Transverse colon (tissue), 3 donors: ENCODE measurements around the gene JAZF1.

Source experiments
- EP300 ChIP-seq: sonication (generic); formaldehyde crosslinking; IDR thresholded peaks from one replicate; pipeline ENCODE4 v1.6.1; 2017; ENCODE audit warnings: antibody characterized with exemption, low read depth
- POLR2A ChIP-seq: fragments of 450-650 bp; IDR thresholded peaks from one replicate; pipeline ENCODE4 v1.6.1; 2016; ENCODE audit warnings: antibody characterized with exemption, mild to moderate bottlenecking, moderate library complexity
- TF ChIP-seq, protein P1 (sequence below), 5 experiments: fragments of 200-600 bp in 3 of 5; fragments of 450-650 bp in 2 of 5; sonication (generic) in 3 of 5; IDR thresholded peaks; 1 replicate in 2 of 5; 2 replicates in 3 of 5; pipeline ENCODE4 v1.5.1; 2016 to 2017; ENCODE audit warnings: antibody characterized with exemption in 5 of 5, inconsistent platforms in 3 of 5, mild to moderate bottlenecking in 2 of 5, moderate library complexity in 1 of 5

DNA sequence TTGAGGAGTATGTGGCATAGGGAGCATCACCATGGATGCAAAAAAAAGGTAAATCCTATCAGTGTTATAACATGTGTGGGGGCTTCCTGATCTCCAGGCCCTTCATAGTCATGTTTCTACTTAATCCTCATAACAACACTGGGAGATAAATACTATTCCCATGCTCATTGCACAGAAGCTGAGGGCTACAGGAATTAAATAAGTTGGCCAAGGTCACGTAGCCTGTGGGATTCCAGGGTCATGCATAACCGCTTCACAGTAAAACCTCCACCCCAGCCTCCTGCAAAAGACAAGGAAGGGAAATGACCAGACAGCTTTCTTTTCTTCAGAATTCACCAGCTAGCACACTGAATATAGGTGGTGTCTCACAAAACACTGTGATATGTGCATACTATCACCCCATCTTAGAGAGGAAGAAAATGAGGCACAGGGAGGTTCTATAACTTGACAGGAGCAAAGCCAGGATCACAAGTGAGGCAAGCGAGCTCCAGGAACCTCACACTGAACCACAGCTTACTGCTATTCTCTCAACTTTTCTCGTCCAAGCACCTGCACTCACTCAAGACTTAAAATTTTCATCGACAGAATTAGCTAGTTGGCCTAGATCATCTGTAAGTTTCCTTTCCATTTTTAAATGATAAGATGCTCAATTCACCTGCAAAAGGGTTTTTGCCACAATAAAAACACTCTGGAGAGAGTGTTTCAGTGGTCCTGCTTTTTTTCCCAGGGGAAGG lies 13.4 kb downstream of the JAZF1 start:
- TF ChIP-seq POLR2A: no peak
- TF ChIP-seq, protein P1, sequence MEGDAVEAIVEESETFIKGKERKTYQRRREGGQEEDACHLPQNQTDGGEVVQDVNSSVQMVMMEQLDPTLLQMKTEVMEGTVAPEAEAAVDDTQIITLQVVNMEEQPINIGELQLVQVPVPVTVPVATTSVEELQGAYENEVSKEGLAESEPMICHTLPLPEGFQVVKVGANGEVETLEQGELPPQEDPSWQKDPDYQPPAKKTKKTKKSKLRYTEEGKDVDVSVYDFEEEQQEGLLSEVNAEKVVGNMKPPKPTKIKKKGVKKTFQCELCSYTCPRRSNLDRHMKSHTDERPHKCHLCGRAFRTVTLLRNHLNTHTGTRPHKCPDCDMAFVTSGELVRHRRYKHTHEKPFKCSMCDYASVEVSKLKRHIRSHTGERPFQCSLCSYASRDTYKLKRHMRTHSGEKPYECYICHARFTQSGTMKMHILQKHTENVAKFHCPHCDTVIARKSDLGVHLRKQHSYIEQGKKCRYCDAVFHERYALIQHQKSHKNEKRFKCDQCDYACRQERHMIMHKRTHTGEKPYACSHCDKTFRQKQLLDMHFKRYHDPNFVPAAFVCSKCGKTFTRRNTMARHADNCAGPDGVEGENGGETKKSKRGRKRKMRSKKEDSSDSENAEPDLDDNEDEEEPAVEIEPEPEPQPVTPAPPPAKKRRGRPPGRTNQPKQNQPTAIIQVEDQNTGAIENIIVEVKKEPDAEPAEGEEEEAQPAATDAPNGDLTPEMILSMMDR (IDR thresholded peaks at IDR 0.05): no peak
- no peak for TF ChIP-seq EP300
